Measurements from ENCODE around the gene GREM2. TPM values are rescaled to one million over a fixed set of nuclear protein-coding genes. Genes with fewer than 3 reads are reported as not detected.

GREM2 gene
- total RNA-seq, 1 experiment from 2014 or later = not detected

DNA sequence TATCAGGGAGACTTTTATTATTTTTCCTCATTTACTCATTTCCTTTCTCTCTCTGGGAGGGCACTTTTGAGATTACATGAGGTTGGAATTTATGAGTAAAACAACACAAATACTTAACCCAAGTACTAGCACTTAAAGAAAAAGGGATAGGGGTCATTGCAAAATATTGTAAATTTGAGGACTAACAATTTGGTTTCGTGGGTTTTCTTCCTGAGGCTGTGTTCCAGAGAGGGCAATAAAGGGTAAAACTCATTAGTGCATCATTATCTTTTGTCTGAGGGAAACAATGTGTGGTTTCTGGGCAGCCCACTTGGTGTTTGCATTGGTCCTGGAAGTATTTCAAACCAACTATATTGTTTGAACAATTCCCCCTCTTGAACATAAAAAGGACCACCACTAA is 96.5 kb downstream of the GREM2 start:
- intact Hi-C loops (cut with micrococcal nuclease) = no loop called here
- Mint-ChIP-seq H3K9me3 (ENCODE audit: unreplicated experiment) (no peaks in the 10 kb centered on the region), H3K4me1 (ENCODE audit: insufficient read depth, unreplicated experiment) (no peaks in the 10 kb centered on the region), H3K27me3 (ENCODE audit: insufficient read depth, unreplicated experiment) (no peaks in the 10 kb centered on the region), H3K36me3 (ENCODE audit: insufficient read depth, unreplicated experiment) (no peaks in the 10 kb centered on the region), H3K27ac (ENCODE audit: low read depth, unreplicated experiment) (no peak overlapping the region), H3K4me3 (ENCODE audit: unreplicated experiment) (no peak overlapping the region)
- DNase-seq (ENCODE audit: unreplicated experiment) = no peak
- CTCF ChIA-PET = interaction anchor here (0.8 kb wide), 1 partner anchor 14 kb away, joined by 5 read pairs; no protein-coding TSS in a partner anchor
- POLR2A ChIA-PET = interaction anchor here (0.7 kb wide), 1 partner anchor 326 kb away, joined by 4 read pairs; no protein-coding TSS in a partner anchor
- no peak for TF ChIP-seq CTCF (IDR thresholded peaks at IDR 0.05; ENCODE audit: unreplicated experiment)
- BruUV-seq (replicated peaks) = no TSS peak

DNA sequence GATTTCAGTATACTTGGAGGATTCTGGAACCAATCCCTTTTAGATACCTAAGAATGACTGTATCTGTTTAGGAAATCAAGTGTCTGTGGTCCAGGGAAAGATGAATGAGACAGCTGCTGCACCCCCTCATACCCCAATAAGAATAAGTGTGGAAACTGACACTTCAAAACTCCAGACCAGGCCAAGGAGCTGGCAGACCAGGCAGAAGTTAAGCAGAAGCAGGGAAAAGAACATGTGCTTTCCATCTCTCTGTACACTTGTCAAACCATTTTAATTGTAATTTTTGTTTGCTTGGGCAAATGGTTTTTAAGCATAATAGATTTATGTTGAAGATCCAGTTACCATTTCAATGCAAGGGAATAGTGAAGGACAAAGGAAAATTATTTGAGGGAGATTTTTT is 100.2 kb downstream of the GREM2 start:
- no peaks in the 10 kb centered on the region for H3K27me3 Mint-ChIP-seq (ENCODE audit: insufficient read depth, unreplicated experiment)
- H3K4me3 Mint-ChIP-seq (ENCODE audit: unreplicated experiment) = no peak overlapping the region
- no peak overlapping the region for H3K27ac Mint-ChIP-seq (ENCODE audit: low read depth, unreplicated experiment)
- no peak for TF ChIP-seq CTCF (IDR thresholded peaks at IDR 0.05; ENCODE audit: unreplicated experiment)
- CTCF ChIA-PET = interaction anchor here (0.6 to 1.1 kb wide), 3 partner anchors 11 to 368 kb away, joined by 3 to 4 read pairs (median 3); no protein-coding TSS in a partner anchor
- H3K36me3 Mint-ChIP-seq (ENCODE audit: insufficient read depth, unreplicated experiment) = no peaks in the 10 kb centered on the region
- intact Hi-C loops (cut with micrococcal nuclease) = no loop called here
- DNase-seq (ENCODE audit: unreplicated experiment) = no peak
- no peaks in the 10 kb centered on the region for H3K9me3 Mint-ChIP-seq (ENCODE audit: unreplicated experiment)
- H3K4me1 Mint-ChIP-seq (ENCODE audit: insufficient read depth, unreplicated experiment) = no peaks in the 10 kb centered on the region
- POLR2A ChIA-PET = no interaction called here
- no TSS peak for BruUV-seq (replicated peaks)

DNA sequence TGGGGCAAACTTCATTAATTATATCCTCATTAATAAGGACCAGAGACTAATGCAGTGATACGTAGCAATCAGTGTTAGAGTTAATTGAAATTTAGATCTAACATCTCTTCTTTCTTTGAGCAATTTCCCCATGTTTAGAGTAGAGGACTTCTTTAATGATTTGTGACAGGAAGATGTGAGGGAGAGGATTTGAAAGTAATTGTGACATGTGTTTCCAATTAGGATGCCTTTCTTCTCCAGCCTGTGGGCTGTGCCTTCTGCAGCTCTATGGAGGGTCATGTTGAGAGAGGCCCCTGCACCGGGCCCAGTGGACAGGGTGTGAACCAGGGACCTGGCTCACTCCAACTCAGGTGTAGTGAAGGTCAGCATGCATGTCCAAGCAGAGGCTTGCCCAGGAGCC is 103.0 kb downstream of the GREM2 start:
- no peaks in the 10 kb centered on the region for H3K9me3 Mint-ChIP-seq (ENCODE audit: unreplicated experiment)
- ChIA-PET POLR2A (interaction anchor here (0.7 kb wide), 1 partner anchor 77 kb away, joined by 3 read pairs; no protein-coding TSS in a partner anchor), CTCF (no interaction called here)
- TF ChIP-seq CTCF (IDR thresholded peaks at IDR 0.05; ENCODE audit: unreplicated experiment) = no peak
- DNase-seq (ENCODE audit: unreplicated experiment) = no peak
- no peaks in the 10 kb centered on the region for H3K4me1 Mint-ChIP-seq (ENCODE audit: insufficient read depth, unreplicated experiment)
- BruUV-seq (replicated peaks) = no TSS peak
- no peak overlapping the region for H3K27ac Mint-ChIP-seq (ENCODE audit: low read depth, unreplicated experiment)
- no peaks in the 10 kb centered on the region for H3K27me3 Mint-ChIP-seq (ENCODE audit: insufficient read depth, unreplicated experiment)
- H3K36me3 Mint-ChIP-seq (ENCODE audit: insufficient read depth, unreplicated experiment) = no peaks in the 10 kb centered on the region
- intact Hi-C loops (cut with micrococcal nuclease) = no loop called here
- no peak overlapping the region for H3K4me3 Mint-ChIP-seq (ENCODE audit: unreplicated experiment)

DNA sequence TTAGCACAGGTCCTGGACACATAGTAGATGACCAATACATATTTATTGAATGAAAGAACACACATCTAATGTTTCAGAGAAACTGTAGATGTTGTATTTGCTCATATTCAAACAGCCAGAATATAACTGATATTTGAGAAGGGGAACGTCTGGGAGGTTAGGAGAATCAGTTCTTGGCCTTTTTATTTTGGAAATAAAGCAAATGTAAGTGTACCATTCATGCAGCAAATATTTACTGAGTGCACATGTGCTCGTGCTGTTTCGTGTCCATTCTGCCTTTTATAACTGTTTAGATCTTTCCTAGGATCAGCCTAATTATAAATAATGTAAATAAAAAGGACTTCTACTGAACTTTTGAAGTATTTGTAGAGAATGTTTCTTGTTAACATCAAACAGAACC is 103.8 kb downstream of the GREM2 start:
- intact Hi-C loops (cut with micrococcal nuclease) = no loop called here
- DNase-seq (ENCODE audit: unreplicated experiment) = no peak
- Mint-ChIP-seq H3K9me3 (ENCODE audit: unreplicated experiment) (no peaks in the 10 kb centered on the region), H3K27ac (ENCODE audit: low read depth, unreplicated experiment) (no peak overlapping the region), H3K36me3 (ENCODE audit: insufficient read depth, unreplicated experiment) (no peaks in the 10 kb centered on the region), H3K27me3 (ENCODE audit: insufficient read depth, unreplicated experiment) (no peaks in the 10 kb centered on the region), H3K4me3 (ENCODE audit: unreplicated experiment) (no peak overlapping the region), H3K4me1 (ENCODE audit: insufficient read depth, unreplicated experiment) (no peaks in the 10 kb centered on the region)
- TF ChIP-seq CTCF (IDR thresholded peaks at IDR 0.05; ENCODE audit: unreplicated experiment) = no peak
- ChIA-PET POLR2A (no interaction called here), CTCF (interaction anchor here (0.7 to 1.2 kb wide), 2 partner anchors 19 to 359 kb away, joined by 3 read pairs; no protein-coding TSS in a partner anchor)
- no TSS peak for BruUV-seq (replicated peaks)

Measured in MCF 10A (cell line).